Measurements from ENCODE around the gene BFSP1. TPM values are rescaled to one million over a fixed set of nuclear protein-coding genes. Genes with fewer than 3 reads are reported as not detected.

The BFSP1 gene
- total RNA-seq, 1 donor from 2014 or later = 0.66 TPM

GRCh38 chr20:17536944-17537444, 5.8 kb upstream of the BFSP1 start:
- Histone ChIP-seq H3K27ac (replicated peaks) (no peak overlapping the region), H3K27me3 (ENCODE audit: low read depth) (no peaks in the 10 kb centered on the region), H3K4me3 (no peak overlapping the region), H3K4me1 (peaks cover 1% of the 10 kb centered on the region), H3K9me3 (replicated peaks) (no peaks in the 10 kb centered on the region), H3K36me3 (no peaks in the 10 kb centered on the region)
- peak; percentile 48 for DNase-seq
- intact Hi-C loops (cut with micrococcal nuclease) = loop anchor here (10.0 kb wide), 2 partner anchors 78 to 358 kb away; no protein-coding TSS in a partner anchor
- TF ChIP-seq CTCF (IDR thresholded peaks at IDR 0.05; ENCODE audit: borderline replicate concordance) = peak; percentile 93

GRCh38 chr20:17534077-17534476, 2.9 kb upstream of the BFSP1 start:
- no peak for TF ChIP-seq CTCF (IDR thresholded peaks at IDR 0.05; ENCODE audit: borderline replicate concordance)
- H3K36me3 ChIP-seq = no peaks in the 10 kb centered on the region

GRCh38 chr20:17533396-17533795, 2.2 kb upstream of the BFSP1 start:
- intact Hi-C loops (cut with micrococcal nuclease) = loop anchor here (10.0 kb wide), 2 partner anchors 81 to 361 kb away; no protein-coding TSS in a partner anchor
- no peak overlapping the region for H3K4me3 ChIP-seq
- no peaks in the 10 kb centered on the region for H3K9me3 ChIP-seq (replicated peaks)
- no peak for TF ChIP-seq CTCF (IDR thresholded peaks at IDR 0.05; ENCODE audit: borderline replicate concordance)
- H3K36me3 ChIP-seq = no peaks in the 10 kb centered on the region
- DNase-seq = no peak
- H3K27ac ChIP-seq (replicated peaks) = no peak overlapping the region
- H3K4me1 ChIP-seq = peaks cover 14% of the 10 kb centered on the region
- no peaks in the 10 kb centered on the region for H3K27me3 ChIP-seq (ENCODE audit: low read depth)

More at GRCh38 chr20:17534077-17534476, 2.9 kb upstream of the BFSP1 start:
- no peak overlapping the region for H3K4me3 ChIP-seq
- no peaks in the 10 kb centered on the region for H3K9me3 ChIP-seq (replicated peaks)
- no peaks in the 10 kb centered on the region for H3K27me3 ChIP-seq (ENCODE audit: low read depth)
- intact Hi-C loops (cut with micrococcal nuclease) = loop anchor here (10.0 kb wide), 2 partner anchors 81 to 361 kb away; no protein-coding TSS in a partner anchor
- DNase-seq = no peak
- H3K4me1 ChIP-seq = peaks cover 14% of the 10 kb centered on the region
- no peak overlapping the region for H3K27ac ChIP-seq (replicated peaks)

GRCh38 chr20:17531665-17532025, 466 bp upstream of the BFSP1 start:
- Histone ChIP-seq H3K36me3 (no peaks in the 10 kb centered on the region), H3K9me3 (replicated peaks) (no peaks in the 10 kb centered on the region), H3K27ac (replicated peaks) (peak overlapping the region; percentile 75), H3K27me3 (ENCODE audit: low read depth) (no peaks in the 10 kb centered on the region), H3K4me1 (peaks cover 14% of the 10 kb centered on the region), H3K4me3 (peak overlapping the region; percentile 69)
- intact Hi-C loops (cut with micrococcal nuclease) = loop anchor here (10.0 kb wide), 2 partner anchors 83 to 363 kb away; no protein-coding TSS in a partner anchor
- DNase-seq = no peak
- TF ChIP-seq CTCF (IDR thresholded peaks at IDR 0.05; ENCODE audit: borderline replicate concordance) = no peak

GRCh38 chr20:17530153-17530552, 1.0 kb downstream of the BFSP1 start:
- no peaks in the 10 kb centered on the region for H3K36me3 ChIP-seq
- H3K4me1 ChIP-seq = peaks cover 14% of the 10 kb centered on the region
- intact Hi-C loops (cut with micrococcal nuclease) = loop anchor here (10.0 kb wide), 2 partner anchors 85 to 365 kb away; no protein-coding TSS in a partner anchor
- no peaks in the 10 kb centered on the region for H3K27me3 ChIP-seq (ENCODE audit: low read depth)
- no peak for DNase-seq
- TF ChIP-seq CTCF (IDR thresholded peaks at IDR 0.05; ENCODE audit: borderline replicate concordance) = no peak
- peak overlapping the region; percentile 69 for H3K4me3 ChIP-seq
- no peak overlapping the region for H3K27ac ChIP-seq (replicated peaks)
- H3K9me3 ChIP-seq (replicated peaks) = no peaks in the 10 kb centered on the region

All from left ventricle myocardium inferior (tissue), 1 donor.